WI38 (cell line): ENCODE data around the gene FOXO3.

Experiments used
- H3K4me3 ChIP-seq: 2 replicates; pipeline ENCODE4 v1.5.1; 2011; ENCODE audit warnings: low read depth, mild to moderate bottlenecking, control low read depth, low read length
- TF ChIP-seq, protein P1 (sequence below): IDR thresholded peaks from 2 replicates; pipeline ENCODE4 v1.5.1; 2012; ENCODE audit warnings: low read depth, mild to moderate bottlenecking, control low read depth, low read length

FOXO3 gene

DNA sequence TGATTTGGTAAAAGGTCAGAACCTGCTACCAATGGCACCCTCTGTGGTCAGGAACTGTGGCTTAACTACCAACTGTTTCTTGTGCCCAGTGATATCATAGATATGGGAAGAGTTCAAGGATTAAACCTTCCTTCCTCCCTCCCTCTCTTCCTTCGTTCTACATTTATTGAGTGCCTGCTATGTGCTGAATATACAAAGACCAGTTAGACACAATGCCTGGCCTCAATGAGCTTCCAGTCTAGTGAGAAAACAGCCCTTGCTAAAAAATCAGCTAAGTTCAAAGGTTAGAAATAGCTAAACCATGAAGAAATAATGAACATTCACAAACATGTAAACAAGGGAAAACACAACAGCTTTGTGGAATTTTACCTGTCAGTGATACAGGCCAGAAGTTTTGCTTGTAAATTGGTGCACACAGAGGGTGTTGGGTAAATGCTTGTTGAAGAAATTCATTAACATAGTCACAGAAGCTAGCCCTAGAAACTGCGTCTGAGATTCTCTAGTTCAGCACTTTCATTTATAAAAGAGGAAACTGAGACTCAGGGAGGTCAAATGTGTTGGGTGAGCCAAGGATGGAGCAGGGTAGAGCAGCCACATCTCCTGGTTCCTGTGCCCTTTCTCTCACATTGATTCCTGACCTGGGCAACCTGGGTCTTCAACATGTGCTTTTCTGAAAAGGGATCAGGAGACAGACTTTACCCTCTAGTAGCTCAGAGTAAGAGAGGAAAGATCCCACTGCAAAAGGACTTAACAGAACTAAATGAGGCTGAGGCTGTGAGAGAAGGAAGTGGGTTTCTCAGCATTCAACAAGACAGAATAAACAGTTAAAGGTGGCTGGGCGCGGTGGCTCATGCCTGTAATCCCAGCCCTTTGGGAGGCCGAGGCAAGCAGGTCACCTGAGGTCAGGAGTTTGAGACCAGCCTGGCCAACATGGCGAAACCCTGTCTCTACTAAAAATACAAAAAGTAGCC, 14.4 kb upstream of the FOXO3 start:
- H3K4me3 ChIP-seq, result no peak overlapping the region
- TF ChIP-seq, protein P1, sequence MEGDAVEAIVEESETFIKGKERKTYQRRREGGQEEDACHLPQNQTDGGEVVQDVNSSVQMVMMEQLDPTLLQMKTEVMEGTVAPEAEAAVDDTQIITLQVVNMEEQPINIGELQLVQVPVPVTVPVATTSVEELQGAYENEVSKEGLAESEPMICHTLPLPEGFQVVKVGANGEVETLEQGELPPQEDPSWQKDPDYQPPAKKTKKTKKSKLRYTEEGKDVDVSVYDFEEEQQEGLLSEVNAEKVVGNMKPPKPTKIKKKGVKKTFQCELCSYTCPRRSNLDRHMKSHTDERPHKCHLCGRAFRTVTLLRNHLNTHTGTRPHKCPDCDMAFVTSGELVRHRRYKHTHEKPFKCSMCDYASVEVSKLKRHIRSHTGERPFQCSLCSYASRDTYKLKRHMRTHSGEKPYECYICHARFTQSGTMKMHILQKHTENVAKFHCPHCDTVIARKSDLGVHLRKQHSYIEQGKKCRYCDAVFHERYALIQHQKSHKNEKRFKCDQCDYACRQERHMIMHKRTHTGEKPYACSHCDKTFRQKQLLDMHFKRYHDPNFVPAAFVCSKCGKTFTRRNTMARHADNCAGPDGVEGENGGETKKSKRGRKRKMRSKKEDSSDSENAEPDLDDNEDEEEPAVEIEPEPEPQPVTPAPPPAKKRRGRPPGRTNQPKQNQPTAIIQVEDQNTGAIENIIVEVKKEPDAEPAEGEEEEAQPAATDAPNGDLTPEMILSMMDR, result no peak

DNA sequence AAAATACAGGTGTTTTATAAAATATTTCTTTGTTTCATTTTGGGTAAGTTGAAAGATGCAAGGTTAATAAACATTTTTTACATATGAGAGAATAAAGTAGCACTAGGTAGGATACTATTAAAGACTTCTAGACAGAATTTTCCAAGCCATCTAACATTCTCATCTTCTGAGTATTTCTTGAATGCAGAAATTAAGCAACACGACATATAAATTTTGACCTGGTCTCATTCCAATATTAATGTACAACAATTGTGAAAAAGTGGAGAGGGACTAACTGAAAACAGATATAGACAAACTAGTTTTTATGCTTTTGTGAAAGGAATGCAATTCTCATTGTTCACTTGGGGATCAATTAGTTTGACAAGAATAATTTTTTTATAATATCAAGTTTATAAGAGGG, 11.5 kb upstream of the FOXO3 start:
- H3K4me3 ChIP-seq, result no peak overlapping the region
- TF ChIP-seq, protein P1, result no peak

DNA sequence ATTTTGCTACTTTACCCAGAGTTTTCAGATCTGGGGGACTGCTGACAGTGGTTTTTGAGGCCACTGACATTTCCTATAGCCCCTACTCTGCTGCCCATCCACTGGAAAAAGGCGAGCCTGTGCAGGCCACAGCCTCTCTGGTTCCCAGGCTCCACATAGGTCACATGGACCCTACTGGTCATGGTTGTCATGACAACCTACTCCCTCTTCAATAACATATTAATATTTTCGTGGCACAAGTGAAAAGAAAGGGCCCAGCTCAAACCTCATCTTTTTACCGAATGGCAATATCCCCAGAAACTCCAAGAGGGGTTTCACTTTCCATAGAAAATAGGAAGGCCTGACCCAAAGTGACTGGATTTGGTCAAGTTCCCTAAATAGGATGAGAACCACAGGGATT, 11.0 kb upstream of the FOXO3 start:
- no peak overlapping the region for H3K4me3 ChIP-seq
- TF ChIP-seq, protein P1, result no peak

DNA sequence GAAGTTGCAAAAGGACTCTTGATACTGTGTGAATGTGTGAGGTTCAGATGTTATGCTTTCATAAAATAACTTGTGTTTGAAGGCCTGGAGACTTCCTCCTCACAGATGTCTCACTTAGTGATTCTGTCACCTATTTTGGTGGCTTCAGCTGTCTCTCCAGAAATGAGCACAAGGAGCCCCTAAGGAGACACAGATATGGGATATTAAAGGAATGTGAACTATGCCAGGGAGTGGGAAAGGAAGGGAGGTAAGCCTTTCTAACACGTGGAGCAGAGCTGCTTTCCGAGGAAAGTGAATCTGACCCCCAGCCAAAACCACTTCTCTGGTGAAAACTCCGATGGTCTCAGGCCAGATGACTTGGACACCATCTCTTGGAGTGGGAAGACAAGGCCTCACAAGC, 10.5 kb upstream of the FOXO3 start:
- TF ChIP-seq, protein P1, result no peak

DNA sequence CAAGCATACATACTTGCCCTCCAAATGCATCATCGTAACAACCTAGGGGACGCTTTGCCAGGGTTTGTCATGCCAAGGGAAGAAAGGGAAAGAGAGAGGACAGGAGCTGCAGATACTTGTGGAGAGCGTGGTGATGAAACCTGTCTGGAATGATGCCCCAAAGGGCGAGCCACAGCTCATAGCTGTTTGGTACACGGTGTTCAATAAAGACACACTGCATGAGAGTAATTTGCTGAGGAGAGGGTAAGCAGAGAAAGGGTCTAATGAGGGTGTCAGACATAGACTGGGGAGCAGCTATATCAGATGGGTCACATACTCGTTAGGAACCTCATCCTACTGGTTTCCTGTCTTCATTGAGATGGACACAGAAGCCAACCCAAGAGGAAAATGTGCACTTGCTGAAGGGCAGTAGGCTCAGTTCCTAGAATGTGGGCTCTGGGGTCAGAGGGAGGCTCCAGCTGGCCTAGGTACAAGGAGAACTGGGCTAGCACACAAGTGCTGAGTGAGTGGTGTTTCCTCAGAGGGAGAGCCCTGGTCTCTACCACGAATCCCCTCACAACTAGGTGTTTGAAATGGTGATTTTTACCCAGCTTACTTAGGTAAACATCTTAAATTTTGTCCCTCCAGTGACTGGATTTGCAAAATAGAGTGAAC, 5.2 kb upstream of the FOXO3 start:
- no peak overlapping the region for H3K4me3 ChIP-seq
- TF ChIP-seq, protein P1, result no peak

More for the DNA sequence above, 10.5 kb upstream of the FOXO3 start:
- H3K4me3 ChIP-seq, result no peak overlapping the region

DNA sequence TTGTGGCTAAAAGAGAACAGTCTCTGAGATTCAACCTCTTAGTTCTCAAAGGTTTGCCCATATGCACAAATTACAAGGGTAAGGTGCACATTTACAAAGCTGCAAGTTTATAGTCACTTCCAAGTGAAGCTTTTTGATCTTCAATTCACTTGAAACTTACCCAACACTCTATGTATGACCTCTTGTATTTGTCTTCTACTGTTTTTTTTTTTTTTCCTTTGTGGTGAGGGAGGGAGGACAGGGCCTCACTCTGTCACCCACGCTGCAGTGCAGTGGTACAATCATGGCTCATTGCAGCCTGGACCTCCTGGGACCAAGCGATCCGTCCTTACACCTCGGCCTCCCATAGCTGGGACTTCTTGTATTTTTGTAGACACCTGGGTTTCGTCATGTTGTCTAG, 4.5 kb upstream of the FOXO3 start:
- H3K4me3 ChIP-seq, result no peak overlapping the region
- TF ChIP-seq, protein P1, result no peak
